Endodermal cell (in vitro differentiated cells): ENCODE data around the gene NEK3. TPM values are rescaled to one million over a fixed set of nuclear protein-coding genes. Genes with fewer than 3 reads are reported as not detected.
A peak's percentile ranks its signal among the peaks of the same experiment; 100 is the strongest.

Source experiments
- DNase-seq: peaks from one replicate; pipeline ENCODE4 v3.0.0-alpha.2; 2017
- H3K27ac ChIP-seq: 2 replicates; pipeline ENCODE4 v1.5.1; 2013; ENCODE audit warnings: mild to moderate bottlenecking, low read depth, low read length, moderate library complexity
- H3K27me3 ChIP-seq: 2 replicates; pipeline ENCODE4 v1.6.1; 2013; ENCODE audit warnings: mild to moderate bottlenecking, low read length, moderate library complexity; ENCODE audit not compliant: insufficient read depth, control insufficient read depth, poor library complexity, severe bottlenecking
- H3K36me3 ChIP-seq: 2 replicates; pipeline ENCODE4 v1.7.0; 2013; ENCODE audit warnings: mild to moderate bottlenecking, low read length, moderate library complexity; ENCODE audit not compliant: control insufficient read depth, insufficient read depth
- H3K4me1 ChIP-seq: one replicate; pipeline ENCODE4 v1.7.0; 2013; ENCODE audit warnings: low read length; ENCODE audit not compliant: control insufficient read depth, insufficient read depth
- H3K4me3 ChIP-seq: 2 replicates; pipeline ENCODE4 v1.5.1; 2013; ENCODE audit warnings: mild to moderate bottlenecking, low read length, moderate library complexity
- H3K9ac ChIP-seq: 2 replicates; pipeline ENCODE4 v1.6.1; 2013; ENCODE audit warnings: mild to moderate bottlenecking, low read length, moderate library complexity; ENCODE audit not compliant: poor library complexity, severe bottlenecking; ENCODE audit errors: extremely low read depth
- H3K9me3 ChIP-seq: 2 replicates; pipeline ENCODE4 v1.6.1; 2013; ENCODE audit warnings: mild to moderate bottlenecking, low read length, moderate library complexity; ENCODE audit not compliant: control insufficient read depth
- H3K27ac Mint-ChIP-seq: 2 replicates; pipeline ENCODE4 v1.8.0; 2020; ENCODE audit warnings: mixed read lengths
- H3K27me3 Mint-ChIP-seq: 2 replicates; pipeline ENCODE4 v1.8.0; 2021; ENCODE audit warnings: mild to moderate bottlenecking, mixed read lengths; ENCODE audit not compliant: insufficient read depth
- H3K36me3 Mint-ChIP-seq: 2 replicates; pipeline ENCODE4 v1.8.0; 2020; ENCODE audit warnings: low read depth, mixed read lengths
- H3K4me1 Mint-ChIP-seq: 2 replicates; pipeline ENCODE4 v1.8.0; 2020; ENCODE audit warnings: mixed read lengths
- H3K4me3 Mint-ChIP-seq: 2 replicates; pipeline ENCODE4 v1.8.0; 2020; ENCODE audit warnings: mild to moderate bottlenecking, moderate library complexity, mixed read lengths
- H3K9me3 Mint-ChIP-seq: 2 replicates; pipeline ENCODE4 v1.8.0; 2020; ENCODE audit warnings: mild to moderate bottlenecking, mixed read lengths
- WGBS, 2 experiments: methylation state at CpG; one replicate each; pipeline versions ENCODE4 v1.1.5 to v1.1.7; 2013; ENCODE audit warnings: missing lambda C conversion rate in 2 of 2, mixed read lengths in 1 of 2; ENCODE audit not compliant: insufficient coverage in 1 of 2, insufficient read length in 1 of 2; 5-methylcytosine and 5-hydroxymethylcytosine counted together
- total RNA-seq, 2 donors: library from RNA; stranded (reverse); fragmentation: NEBNext Ultra II Directional in 1 of 2; extraction: Animal tissue kit (Norgen Biotek cat#: 25700) in 1 of 2; gene quantifications; 2 replicates in 1 of 2; 3 replicates in 1 of 2; pipeline ENCODE4 v1.2.1, GENCODE V29; 2021
- TF ChIP-seq, protein P1 (sequence below): fragments of 200-600 bp; sonication (generic); conservative IDR thresholded peaks from 2 replicates; pipeline ENCODE4 v1.5.0; 2021; ENCODE audit warnings: antibody characterized with exemption, mild to moderate bottlenecking

Gene NEK3
- total RNA-seq, 2 donors from 2014 or later, result 30.7 to 48.8 TPM

DNA sequence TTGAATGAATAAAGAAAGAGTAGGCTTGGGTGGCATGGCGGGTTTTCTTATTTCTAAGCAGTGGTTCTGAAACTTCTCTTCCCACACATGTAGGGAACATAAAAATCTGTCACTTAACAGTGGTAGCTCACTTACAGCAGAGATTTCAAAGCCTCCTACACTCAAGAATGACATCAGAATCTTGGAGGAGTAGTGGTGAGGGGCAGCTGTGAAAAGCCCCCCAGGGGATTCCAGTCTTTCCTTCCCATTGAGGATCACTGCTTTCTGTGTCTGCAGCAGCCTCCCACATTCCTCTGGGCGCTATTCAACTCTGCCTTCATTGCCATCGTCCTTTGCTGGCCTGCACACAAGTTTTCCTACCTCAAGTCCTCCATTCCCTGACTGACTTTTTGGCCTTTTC lies 21.9 kb downstream of the NEK3 start:
- no peaks in the 10 kb centered on the region for H3K4me1 Mint-ChIP-seq
- H3K36me3 ChIP-seq, result peaks cover 46% of the 10 kb centered on the region
- no peaks in the 10 kb centered on the region for H3K27me3 ChIP-seq
- no peak overlapping the region for H3K27ac Mint-ChIP-seq
- H3K4me3 ChIP-seq, result no peak overlapping the region
- WGBS, 2 experiments, result 73 to 84% methylated on average over 2 of the region's 3 CpGs
- H3K4me3 Mint-ChIP-seq, result no peak overlapping the region
- H3K27ac ChIP-seq, result peak overlapping the region; percentile 24
- TF ChIP-seq, protein P1, sequence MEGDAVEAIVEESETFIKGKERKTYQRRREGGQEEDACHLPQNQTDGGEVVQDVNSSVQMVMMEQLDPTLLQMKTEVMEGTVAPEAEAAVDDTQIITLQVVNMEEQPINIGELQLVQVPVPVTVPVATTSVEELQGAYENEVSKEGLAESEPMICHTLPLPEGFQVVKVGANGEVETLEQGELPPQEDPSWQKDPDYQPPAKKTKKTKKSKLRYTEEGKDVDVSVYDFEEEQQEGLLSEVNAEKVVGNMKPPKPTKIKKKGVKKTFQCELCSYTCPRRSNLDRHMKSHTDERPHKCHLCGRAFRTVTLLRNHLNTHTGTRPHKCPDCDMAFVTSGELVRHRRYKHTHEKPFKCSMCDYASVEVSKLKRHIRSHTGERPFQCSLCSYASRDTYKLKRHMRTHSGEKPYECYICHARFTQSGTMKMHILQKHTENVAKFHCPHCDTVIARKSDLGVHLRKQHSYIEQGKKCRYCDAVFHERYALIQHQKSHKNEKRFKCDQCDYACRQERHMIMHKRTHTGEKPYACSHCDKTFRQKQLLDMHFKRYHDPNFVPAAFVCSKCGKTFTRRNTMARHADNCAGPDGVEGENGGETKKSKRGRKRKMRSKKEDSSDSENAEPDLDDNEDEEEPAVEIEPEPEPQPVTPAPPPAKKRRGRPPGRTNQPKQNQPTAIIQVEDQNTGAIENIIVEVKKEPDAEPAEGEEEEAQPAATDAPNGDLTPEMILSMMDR, result no peak
- peaks cover 60% of the 10 kb centered on the region for H3K36me3 Mint-ChIP-seq
- H3K27me3 Mint-ChIP-seq, result no peaks in the 10 kb centered on the region
- H3K9me3 Mint-ChIP-seq, result no peaks in the 10 kb centered on the region
- H3K9ac ChIP-seq, result no peak overlapping the region
- DNase-seq, result no peak
- no peaks in the 10 kb centered on the region for H3K9me3 ChIP-seq
- no peaks in the 10 kb centered on the region for H3K4me1 ChIP-seq

- H3K9ac ChIP-seq, result no peak overlapping the region
- no peak for DNase-seq
- H3K9me3 ChIP-seq, result no peaks in the 10 kb centered on the region
- TF ChIP-seq, protein P1, result no peak
- H3K27me3 ChIP-seq, result no peaks in the 10 kb centered on the region
- no peak overlapping the region for H3K27ac Mint-ChIP-seq
- no peak overlapping the region for H3K4me3 Mint-ChIP-seq
- H3K4me3 ChIP-seq, result no peak overlapping the region
- no peaks in the 10 kb centered on the region for H3K9me3 Mint-ChIP-seq
- H3K36me3 Mint-ChIP-seq, result peaks cover 67% of the 10 kb centered on the region
- peaks cover 53% of the 10 kb centered on the region for H3K36me3 ChIP-seq
- H3K4me1 ChIP-seq, result no peaks in the 10 kb centered on the region
- no peaks in the 10 kb centered on the region for H3K27me3 Mint-ChIP-seq
- no peaks in the 10 kb centered on the region for H3K4me1 Mint-ChIP-seq
- no peak overlapping the region for H3K27ac ChIP-seq
These were observed 22.6 kb downstream of the NEK3 start for GRCh38 chr13:52136763-52137162.

- Mint-ChIP-seq H3K27me3 (peaks cover 11% of the 10 kb centered on the region), H3K36me3 (peaks cover 40% of the 10 kb centered on the region), H3K27ac (no peak overlapping the region), H3K4me3 (no peak overlapping the region), H3K4me1 (peaks cover 3% of the 10 kb centered on the region), H3K9me3 (peaks cover 5% of the 10 kb centered on the region)
- Histone ChIP-seq H3K27ac (no peak overlapping the region), H3K9me3 (no peaks in the 10 kb centered on the region), H3K27me3 (no peaks in the 10 kb centered on the region), H3K9ac (no peak overlapping the region), H3K4me1 (no peaks in the 10 kb centered on the region), H3K36me3 (peaks cover 47% of the 10 kb centered on the region), H3K4me3 (no peak overlapping the region)
- TF ChIP-seq, protein P1, result no peak
- no peak for DNase-seq
These were observed 28.8 kb downstream of the NEK3 start for GRCh38 chr13:52130641-52131040.
